Measurements from ENCODE around the gene RARA. TPM values are rescaled to one million over a fixed set of nuclear protein-coding genes. Genes with fewer than 3 reads are reported as not detected.

The RARA gene
- total RNA-seq, 1 experiment from 2014 or later, result 10.6 TPM

DNA sequence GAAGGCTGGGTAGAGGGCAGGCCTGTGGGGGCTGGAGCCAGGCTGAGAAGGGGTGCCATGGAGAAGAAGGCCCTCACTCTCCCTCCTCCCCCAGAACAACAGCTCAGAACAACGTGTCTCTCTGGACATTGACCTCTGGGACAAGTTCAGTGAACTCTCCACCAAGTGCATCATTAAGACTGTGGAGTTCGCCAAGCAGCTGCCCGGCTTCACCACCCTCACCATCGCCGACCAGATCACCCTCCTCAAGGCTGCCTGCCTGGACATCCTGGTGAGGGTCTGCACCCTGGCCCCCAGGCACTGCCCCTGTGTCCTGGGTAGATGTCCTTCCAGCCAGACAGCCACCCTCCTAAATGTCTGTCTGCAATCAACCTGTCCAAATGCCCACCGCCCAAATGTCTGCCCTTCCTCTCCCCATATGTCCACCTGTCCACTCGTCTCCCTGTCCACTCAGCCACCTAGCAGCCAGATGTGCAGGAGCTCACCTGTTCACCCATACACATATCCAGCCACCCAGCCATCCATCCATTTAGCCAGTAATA, 43.3 kb downstream of the RARA start:
- no peak for DNase-seq (ENCODE audit: extremely low read depth, low read depth)

DNA sequence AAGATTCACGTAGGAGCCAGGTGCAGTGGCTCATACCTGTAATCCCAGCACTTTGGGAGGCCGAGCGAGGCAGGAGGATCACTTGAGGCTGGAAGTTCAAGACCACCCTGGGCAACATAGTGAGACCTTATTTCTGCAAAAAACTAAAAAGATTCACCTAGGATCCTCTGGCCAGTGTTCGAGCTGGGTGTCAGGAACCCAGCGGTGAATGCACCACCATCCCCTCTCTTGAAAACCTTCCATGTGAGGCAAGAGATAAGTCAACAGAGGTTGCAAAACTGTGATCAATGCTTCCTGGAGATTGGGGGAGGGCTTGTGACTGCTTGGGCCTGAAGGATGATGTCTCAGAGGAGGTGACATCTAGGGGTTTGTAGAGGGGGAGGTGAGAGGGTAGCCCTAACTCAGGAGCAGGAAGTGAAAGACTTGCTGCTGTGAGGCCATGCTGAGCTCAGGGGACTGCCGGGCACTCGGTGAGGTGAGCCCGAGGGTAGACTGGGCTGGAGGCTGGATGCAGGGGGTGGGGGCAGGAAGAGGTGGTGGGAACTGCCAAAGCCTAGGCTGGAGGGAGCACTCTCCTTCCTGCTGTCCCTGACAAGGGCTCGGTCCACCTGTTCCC, 43.9 kb downstream of the RARA start:
- no peak for DNase-seq (ENCODE audit: extremely low read depth, low read depth)

DNA sequence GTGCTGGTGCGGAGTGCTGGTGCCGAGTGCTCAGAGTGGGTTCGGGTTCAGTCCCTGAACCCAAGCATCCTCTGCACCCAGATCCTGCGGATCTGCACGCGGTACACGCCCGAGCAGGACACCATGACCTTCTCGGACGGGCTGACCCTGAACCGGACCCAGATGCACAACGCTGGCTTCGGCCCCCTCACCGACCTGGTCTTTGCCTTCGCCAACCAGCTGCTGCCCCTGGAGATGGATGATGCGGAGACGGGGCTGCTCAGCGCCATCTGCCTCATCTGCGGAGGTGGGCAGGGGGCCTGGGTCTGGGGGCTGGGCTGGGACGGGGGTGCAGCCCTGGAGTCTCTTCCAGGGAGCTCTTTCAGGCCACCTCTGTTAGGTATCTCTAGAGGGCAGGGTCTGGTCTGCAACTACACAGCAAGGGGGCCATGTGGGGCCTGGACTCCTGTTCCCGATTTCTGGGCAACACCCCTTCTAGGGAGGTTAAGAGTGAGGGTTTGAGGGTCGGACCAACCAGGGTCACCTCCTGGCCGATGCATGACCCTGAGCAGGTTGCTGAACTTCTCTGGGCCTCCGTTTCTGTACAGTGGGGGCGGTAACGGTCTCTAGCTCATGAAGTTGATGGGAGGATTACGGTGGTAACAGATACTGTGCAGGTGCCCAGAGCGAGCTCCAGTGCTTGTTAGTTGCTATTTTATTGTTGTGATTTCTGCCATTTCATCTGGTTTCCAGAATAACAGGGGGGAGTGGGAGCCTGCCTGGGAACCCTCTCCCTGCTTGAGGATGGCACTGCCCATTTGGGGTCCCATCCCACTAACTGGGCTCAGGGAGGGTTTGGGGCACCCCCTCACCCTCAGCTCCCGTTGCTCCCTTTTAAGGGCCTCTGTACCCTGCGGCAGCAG, 45.5 kb downstream of the RARA start:
- no peak for DNase-seq (ENCODE audit: extremely low read depth, low read depth)

GRCh38 chr17:40355123-40355803, 46.3 kb downstream of the RARA start:
- DNase-seq (ENCODE audit: extremely low read depth, low read depth), result peak; percentile 49

DNA sequence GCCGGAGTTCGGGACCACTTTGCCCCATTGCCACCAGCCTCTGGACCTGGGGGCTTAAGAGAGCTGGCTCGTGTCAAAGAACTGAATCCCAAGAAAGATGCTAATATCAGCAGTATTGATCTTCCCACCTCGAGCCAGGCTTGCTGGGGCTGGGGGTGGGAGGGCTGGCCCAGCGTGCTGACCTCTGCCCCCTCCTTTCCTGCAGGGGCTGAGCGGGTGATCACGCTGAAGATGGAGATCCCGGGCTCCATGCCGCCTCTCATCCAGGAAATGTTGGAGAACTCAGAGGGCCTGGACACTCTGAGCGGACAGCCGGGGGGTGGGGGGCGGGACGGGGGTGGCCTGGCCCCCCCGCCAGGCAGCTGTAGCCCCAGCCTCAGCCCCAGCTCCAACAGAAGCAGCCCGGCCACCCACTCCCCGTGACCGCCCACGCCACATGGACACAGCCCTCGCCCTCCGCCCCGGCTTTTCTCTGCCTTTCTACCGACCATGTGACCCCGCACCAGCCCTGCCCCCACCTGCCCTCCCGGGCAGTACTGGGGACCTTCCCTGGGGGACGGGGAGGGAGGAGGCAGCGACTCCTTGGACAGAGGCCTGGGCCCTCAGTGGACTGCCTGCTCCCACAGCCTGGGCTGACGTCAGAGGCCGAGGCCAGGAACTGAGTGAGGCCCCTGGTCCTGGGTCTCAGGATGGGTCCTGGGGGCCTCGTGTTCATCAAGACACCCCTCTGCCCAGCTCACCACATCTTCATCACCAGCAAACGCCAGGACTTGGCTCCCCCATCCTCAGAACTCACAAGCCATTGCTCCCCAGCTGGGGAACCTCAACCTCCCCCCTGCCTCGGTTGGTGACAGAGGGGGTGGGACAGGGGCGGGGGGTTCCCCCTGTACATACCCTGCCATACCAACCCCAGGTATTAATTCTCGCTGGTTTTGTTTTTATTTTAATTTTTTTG, 47.1 kb downstream of the RARA start:
- no peak for DNase-seq (ENCODE audit: extremely low read depth, low read depth)

DNA sequence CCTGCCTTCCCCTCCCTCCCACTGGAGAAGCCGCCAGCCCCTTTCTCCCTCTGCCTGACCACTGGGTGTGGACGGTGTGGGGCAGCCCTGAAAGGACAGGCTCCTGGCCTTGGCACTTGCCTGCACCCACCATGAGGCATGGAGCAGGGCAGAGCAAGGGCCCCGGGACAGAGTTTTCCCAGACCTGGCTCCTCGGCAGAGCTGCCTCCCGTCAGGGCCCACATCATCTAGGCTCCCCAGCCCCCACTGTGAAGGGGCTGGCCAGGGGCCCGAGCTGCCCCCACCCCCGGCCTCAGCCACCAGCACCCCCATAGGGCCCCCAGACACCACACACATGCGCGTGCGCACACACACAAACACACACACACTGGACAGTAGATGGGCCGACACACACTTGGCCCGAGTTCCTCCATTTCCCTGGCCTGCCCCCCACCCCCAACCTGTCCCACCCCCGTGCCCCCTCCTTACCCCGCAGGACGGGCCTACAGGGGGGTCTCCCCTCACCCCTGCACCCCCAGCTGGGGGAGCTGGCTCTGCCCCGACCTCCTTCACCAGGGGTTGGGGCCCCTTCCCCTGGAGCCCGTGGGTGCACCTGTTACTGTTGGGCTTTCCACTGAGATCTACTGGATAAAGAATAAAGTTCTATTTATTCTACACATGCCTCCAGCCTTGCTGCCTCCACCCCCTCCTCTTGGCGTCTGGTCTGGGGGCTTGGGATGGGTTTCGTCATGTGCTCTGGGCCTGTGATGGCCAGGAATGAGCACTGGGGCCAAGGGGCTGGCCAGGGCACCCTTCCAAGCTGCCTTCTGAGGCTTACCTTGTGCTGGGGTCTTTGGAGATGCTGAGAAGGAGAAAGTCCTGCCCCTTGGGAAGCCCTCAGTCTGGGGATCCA, 48.3 kb downstream of the RARA start:
- DNase-seq (ENCODE audit: extremely low read depth, low read depth), result no peak

- DNase-seq (ENCODE audit: extremely low read depth, low read depth), result peak; percentile 82
Observed at GRCh38 chr17:40358323-40359038, 49.5 kb downstream of the RARA start.

DNA sequence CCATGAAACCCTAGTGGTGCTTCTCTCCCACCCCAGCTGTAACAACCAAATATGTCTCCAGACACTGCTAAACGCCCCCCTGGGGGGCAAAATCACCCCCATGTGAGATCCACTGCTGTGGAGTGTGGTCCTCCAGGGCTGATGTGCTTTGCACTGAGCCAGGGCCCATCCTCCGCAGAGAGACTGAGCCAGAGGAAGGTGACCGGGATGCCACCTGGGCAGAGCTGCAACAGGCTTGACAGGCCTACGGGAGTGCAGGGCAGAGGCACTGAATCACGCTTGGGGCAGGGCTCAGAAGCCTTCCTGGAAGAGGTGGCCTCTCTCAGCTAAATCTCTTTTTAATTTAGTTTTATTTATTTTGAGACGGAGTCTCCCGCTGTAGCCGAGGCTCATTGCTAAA, 51.1 kb downstream of the RARA start:
- no peak for DNase-seq (ENCODE audit: extremely low read depth, low read depth)

DNA sequence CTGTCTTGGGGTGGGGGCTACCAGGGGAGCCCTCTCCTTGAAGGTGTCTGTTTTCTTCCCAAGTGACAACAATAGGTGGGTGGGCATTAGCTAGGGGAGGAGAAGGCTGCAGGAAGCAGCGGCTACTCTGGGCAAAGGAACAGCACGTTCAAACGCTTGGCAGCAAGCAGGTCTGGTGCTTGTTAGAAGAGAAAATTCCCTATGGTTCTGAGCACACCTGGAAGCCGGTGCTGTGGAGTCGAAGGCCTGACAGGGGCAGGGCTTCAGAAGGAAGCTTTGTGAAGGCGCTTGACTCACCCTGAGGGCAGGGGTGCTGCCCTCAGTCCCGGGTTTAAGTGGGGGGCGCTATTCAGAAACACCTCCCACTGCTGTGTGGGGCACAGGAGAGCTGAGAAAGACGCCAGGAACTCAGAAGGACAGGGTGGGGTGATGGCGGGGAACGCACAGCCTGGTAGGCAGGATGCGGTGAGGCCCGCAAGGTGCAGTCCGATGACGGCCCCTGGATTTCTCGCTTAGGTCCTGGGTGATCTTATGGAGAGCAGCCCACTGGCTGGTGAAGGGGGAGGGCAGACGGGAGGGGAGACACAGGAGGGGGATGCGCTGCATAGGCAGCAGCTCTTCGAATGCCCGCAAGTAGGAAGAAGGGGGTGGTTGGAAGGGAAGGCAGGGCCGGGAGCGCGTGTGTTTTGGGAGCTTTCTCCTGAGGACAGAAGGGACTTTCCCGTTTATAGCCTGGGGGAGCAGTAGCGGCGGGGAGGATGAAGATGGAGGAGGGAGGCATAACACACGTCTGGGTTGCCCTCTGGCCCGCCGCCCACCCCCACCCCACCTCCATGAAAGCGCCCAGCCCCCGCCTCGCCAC, 52.3 kb downstream of the RARA start:
- no peak for DNase-seq (ENCODE audit: extremely low read depth, low read depth)

- no peak for DNase-seq (ENCODE audit: extremely low read depth, low read depth)
Observed at GRCh38 chr17:40361925-40362695, 53.1 kb downstream of the RARA start.

DNA sequence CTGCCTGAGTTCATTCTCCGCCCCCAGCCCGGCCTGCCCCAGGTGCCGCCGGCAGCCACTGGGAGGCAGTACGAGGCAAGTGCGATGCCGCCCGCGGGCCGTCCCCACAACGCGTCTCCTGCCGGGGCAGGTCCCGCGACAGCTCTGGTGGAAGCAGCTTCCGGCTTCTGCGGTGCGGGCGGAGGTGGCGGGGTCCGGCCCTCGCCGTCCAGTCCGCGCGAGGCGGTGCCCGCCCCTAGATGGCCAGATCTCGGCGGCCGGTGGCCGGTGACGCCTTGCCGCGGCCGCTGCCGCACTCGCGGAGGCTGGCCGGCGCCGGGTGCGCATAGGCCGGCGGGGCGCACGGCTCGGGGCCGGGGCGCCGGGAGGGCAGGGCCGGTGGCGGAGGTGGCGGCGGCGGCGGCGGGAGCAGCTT, 53.7 kb downstream of the RARA start:
- peak; percentile 71 for DNase-seq (ENCODE audit: extremely low read depth, low read depth)

- DNase-seq (ENCODE audit: extremely low read depth, low read depth), result no peak
Observed at GRCh38 chr17:40363111-40363827, 54.3 kb downstream of the RARA start.

- DNase-seq (ENCODE audit: extremely low read depth, low read depth), result no peak
Observed at GRCh38 chr17:40364121-40364861, 55.3 kb downstream of the RARA start, which contains the start of gene GJD3. Gene GJD3 (minus strand): TSS chr17:40364737. CDS start chr17:40363815, 922 bp downstream.

DNA sequence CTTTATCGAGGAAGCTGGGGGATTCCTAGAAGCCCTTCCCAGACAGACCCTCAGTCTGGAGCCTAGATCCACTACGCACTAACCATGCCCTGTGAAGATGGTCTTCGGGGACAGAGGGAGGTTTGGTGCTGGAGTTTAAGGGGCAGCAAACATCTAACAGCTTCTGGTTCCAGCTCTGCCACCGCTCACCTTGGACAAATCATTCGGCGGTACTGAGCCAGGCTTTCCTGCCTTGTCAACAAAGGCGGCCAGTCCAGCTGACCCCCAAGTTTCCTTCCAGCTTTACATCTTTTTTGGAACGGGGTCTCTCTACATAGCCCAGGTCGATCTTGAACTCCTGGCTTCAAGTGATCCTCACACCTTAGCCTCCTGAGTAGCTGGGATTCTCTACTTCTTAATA, 55.9 kb downstream of the RARA start:
- DNase-seq (ENCODE audit: extremely low read depth, low read depth), result no peak

Data from NCI-H460 (cell line).